ENCODE results near the gene C9orf78. TPM values are rescaled to one million over a fixed set of nuclear protein-coding genes. Genes with fewer than 3 reads are reported as not detected.
"Not testable (repeated sequence)": the region's sequence is repeated elsewhere in the genome, so short reads cannot be mapped to it uniquely, and the experiment has no call there.

The C9orf78 gene
- total RNA-seq, 4 donors from 2014 or later = 32.7 to 71.9 (median 43.7) TPM

- Histone ChIP-seq H3K27me3 (no peaks in the 10 kb centered on the region), H3K27ac (no peak overlapping the region), H3K4me3 (no peak overlapping the region), H3K36me3 (peaks cover 30% of the 10 kb centered on the region), H3K9me3 (no peaks in the 10 kb centered on the region), H3K4me1 (peaks cover 16% of the 10 kb centered on the region)
- TF ChIP-seq EP300 (IDR thresholded peaks at IDR 0.05) (no peak), POLR2AphosphoS5 (IDR thresholded peaks at IDR 0.05) (no peak), POLR2A (IDR thresholded peaks at IDR 0.05) (no peak), CTCF (IDR thresholded peaks at IDR 0.05) (no peak)
- no peak for DNase-seq (ENCODE audit: low spot score in 2 of 2)
- 80% methylated on average over 4 of the region's 4 CpGs for WGBS
Observed at GRCh38 chr9:129806061-129806460, 29.0 kb downstream of the C9orf78 start.

- DNase-seq (ENCODE audit: low spot score in 2 of 2) = no peak
- H3K4me1 ChIP-seq = peaks cover 16% of the 10 kb centered on the region
- peak overlapping the region; percentile 85 for H3K27ac ChIP-seq
- WGBS = 0% methylated on average over 11 of the region's 14 CpGs
- TF ChIP-seq POLR2A (IDR thresholded peaks at IDR 0.05) (no peak), CTCF (IDR thresholded peaks at IDR 0.05) (no peak), EP300 (IDR thresholded peaks at IDR 0.05) (no peak), POLR2AphosphoS5 (IDR thresholded peaks at IDR 0.05) (no peak)
- H3K36me3 ChIP-seq = peaks cover 9% of the 10 kb centered on the region
- peak overlapping the region; percentile 98 for H3K4me3 ChIP-seq
- H3K27me3 ChIP-seq = no peaks in the 10 kb centered on the region
- H3K9me3 ChIP-seq = no peaks in the 10 kb centered on the region
Observed at GRCh38 chr9:129803676-129804060, 31.4 kb downstream of the C9orf78 start.

GRCh38 chr9:129802833-129803675 lies 32.0 kb downstream of the C9orf78 start, which contains the start of gene TOR1B:
TSS of gene TOR1B (plus strand) at chr9:129803184. CDS start at chr9:129803213, 29 bp downstream.
- peak within 1 kb of the TSS; percentile 98 for H3K4me3 ChIP-seq
- peak within 1 kb of the TSS; percentile 85 for H3K27ac ChIP-seq
- peaks cover 16% of the 10 kb centered on the region for H3K4me1 ChIP-seq
- DNase-seq (ENCODE audit: low spot score in 2 of 2) = peak; percentile 96 to 97
- WGBS = 2% methylated on average over 17 of the region's 93 CpGs
- peaks cover 8% of the 10 kb centered on the region for H3K36me3 ChIP-seq
- H3K27me3 ChIP-seq = no peaks in the 10 kb centered on the region
- TF ChIP-seq EP300 (IDR thresholded peaks at IDR 0.05) (no peak), POLR2A (IDR thresholded peaks at IDR 0.05) (peak in 1 of 2 donors; percentile 45), POLR2AphosphoS5 (IDR thresholded peaks at IDR 0.05) (peak in 2 of 3 donors; percentile 40 to 77), CTCF (IDR thresholded peaks at IDR 0.05) (no peak)
- H3K9me3 ChIP-seq = no peaks in the 10 kb centered on the region

GRCh38 chr9:129801504-129801903 lies 33.6 kb downstream of the C9orf78 start:
- no peak for TF ChIP-seq EP300 (IDR thresholded peaks at IDR 0.05)
- no peak for TF ChIP-seq POLR2A (IDR thresholded peaks at IDR 0.05)
- TF ChIP-seq POLR2AphosphoS5 (IDR thresholded peaks at IDR 0.05) = no peak
- no peak for TF ChIP-seq CTCF (IDR thresholded peaks at IDR 0.05)
- 84% methylated on average over 17 of the region's 17 CpGs for WGBS
- no peaks in the 10 kb centered on the region for H3K36me3 ChIP-seq
- peaks cover 16% of the 10 kb centered on the region for H3K4me1 ChIP-seq
- no peak overlapping the region for H3K27ac ChIP-seq
- H3K9me3 ChIP-seq = no peaks in the 10 kb centered on the region
- no peak overlapping the region for H3K4me3 ChIP-seq
- no peak for DNase-seq (ENCODE audit: low spot score in 2 of 2)
- no peaks in the 10 kb centered on the region for H3K27me3 ChIP-seq

- Histone ChIP-seq H3K27ac (no peak overlapping the region), H3K4me1 (peaks cover 8% of the 10 kb centered on the region), H3K36me3 (no peaks in the 10 kb centered on the region), H3K9me3 (no peaks in the 10 kb centered on the region), H3K27me3 (no peaks in the 10 kb centered on the region), H3K4me3 (no peak overlapping the region)
- DNase-seq (ENCODE audit: low spot score in 2 of 2) = no peak
- 65% methylated on average over 6 of the region's 6 CpGs for WGBS
- TF ChIP-seq POLR2A (IDR thresholded peaks at IDR 0.05) (no peak), POLR2AphosphoS5 (IDR thresholded peaks at IDR 0.05) (no peak), CTCF (IDR thresholded peaks at IDR 0.05) (no peak), EP300 (IDR thresholded peaks at IDR 0.05) (no peak)
Observed at GRCh38 chr9:129798973-129799372, 36.1 kb downstream of the C9orf78 start.

- not testable (repeated sequence) for H3K36me3 ChIP-seq; H3K9me3 ChIP-seq; H3K27me3 ChIP-seq; H3K27ac ChIP-seq; H3K4me3 ChIP-seq; DNase-seq (ENCODE audit: low spot score in 2 of 2); H3K4me1 ChIP-seq
- WGBS = 78% methylated on average over 2 of the region's 2 CpGs
Observed at GRCh38 chr9:129796029-129796428, 39.0 kb downstream of the C9orf78 start.

Measured in suprapubic skin (tissue), 4 donors.